Suprapubic skin (tissue), 4 donors: ENCODE results near the gene RASA3. TPM values are rescaled to one million over a fixed set of nuclear protein-coding genes. Genes with fewer than 3 reads are reported as not detected.

Source experiments
- DNase-seq, 2 donors: peaks; one replicate each; pipeline ENCODE4 v3.0.0-alpha.2; 2019; ENCODE audit warnings: low spot score in 2 of 2
- H3K27ac ChIP-seq: fragments of 200-600 bp; sonication (generic); one replicate; pipeline ENCODE4 v1.5.1; 2019
- H3K27me3 ChIP-seq: fragments of 200-600 bp; sonication (generic); one replicate; pipeline ENCODE4 v1.5.1; 2019
- H3K36me3 ChIP-seq: fragments of 200-600 bp; sonication (generic); one replicate; pipeline ENCODE4 v1.5.1; 2019
- H3K4me1 ChIP-seq: fragments of 200-600 bp; sonication (generic); one replicate; pipeline ENCODE4 v1.5.1; 2019
- H3K4me3 ChIP-seq: fragments of 200-600 bp; sonication (generic); one replicate; pipeline ENCODE4 v1.5.1; 2019; ENCODE audit warnings: mild to moderate bottlenecking
- H3K9me3 ChIP-seq: fragments of 200-600 bp; sonication (generic); one replicate; pipeline ENCODE4 v1.5.1; 2019
- CTCF ChIP-seq, 2 donors: fragments of 200-600 bp in 1 of 2; fragments of 450-650 bp in 1 of 2; sonication (generic) in 1 of 2; IDR thresholded peaks; one replicate each; pipeline ENCODE4 v1.5.1; 2016 to 2019; ENCODE audit warnings: antibody characterized with exemption in 2 of 2, mild to moderate bottlenecking in 1 of 2, moderate library complexity in 1 of 2
- EP300 ChIP-seq: sonication (generic); formaldehyde crosslinking; IDR thresholded peaks from one replicate; pipeline ENCODE4 v1.6.1; 2017; ENCODE audit warnings: antibody characterized with exemption
- POLR2A ChIP-seq, 2 donors: fragments of 450-650 bp; IDR thresholded peaks; one replicate each; pipeline ENCODE4 v1.6.1; 2017; ENCODE audit warnings: antibody characterized with exemption in 2 of 2, mild to moderate bottlenecking in 2 of 2, moderate library complexity in 2 of 2
- POLR2AphosphoS5 ChIP-seq, 3 donors: sonication (generic); formaldehyde crosslinking; IDR thresholded peaks; one replicate each; pipeline ENCODE4 v1.6.1; 2017; ENCODE audit warnings: antibody characterized with exemption in 3 of 3
- WGBS: methylation state at CpG from one replicate; pipeline ENCODE4 v1.1.5; 2018; 5-methylcytosine and 5-hydroxymethylcytosine counted together
- total RNA-seq, 4 donors: library from RNA; depleted of rRNA; stranded (reverse); fragments of >200 nt; gene quantifications; one replicate each; pipeline ENCODE4 v1.1.0, GENCODE V29; 2016

Gene RASA3
- total RNA-seq, 4 donors from 2014 or later = 15.3 to 37.1 (median 16.4) TPM

- Histone ChIP-seq H3K36me3 (peaks cover 36% of the 10 kb centered on the region), H3K27ac (no peak overlapping the region), H3K9me3 (no peaks in the 10 kb centered on the region), H3K4me1 (peaks cover 16% of the 10 kb centered on the region), H3K4me3 (no peak overlapping the region), H3K27me3 (no peaks in the 10 kb centered on the region)
- peak; percentile 56 to 71 for DNase-seq
- no peak for TF ChIP-seq POLR2AphosphoS5 (IDR thresholded peaks at IDR 0.05)
- no peak for TF ChIP-seq CTCF (IDR thresholded peaks at IDR 0.05)
- WGBS = 89% methylated on average over 27 of the region's 37 CpGs
Observed at GRCh38 chr13:114010401-114011101, 121.9 kb downstream of the RASA3 start.

DNA sequence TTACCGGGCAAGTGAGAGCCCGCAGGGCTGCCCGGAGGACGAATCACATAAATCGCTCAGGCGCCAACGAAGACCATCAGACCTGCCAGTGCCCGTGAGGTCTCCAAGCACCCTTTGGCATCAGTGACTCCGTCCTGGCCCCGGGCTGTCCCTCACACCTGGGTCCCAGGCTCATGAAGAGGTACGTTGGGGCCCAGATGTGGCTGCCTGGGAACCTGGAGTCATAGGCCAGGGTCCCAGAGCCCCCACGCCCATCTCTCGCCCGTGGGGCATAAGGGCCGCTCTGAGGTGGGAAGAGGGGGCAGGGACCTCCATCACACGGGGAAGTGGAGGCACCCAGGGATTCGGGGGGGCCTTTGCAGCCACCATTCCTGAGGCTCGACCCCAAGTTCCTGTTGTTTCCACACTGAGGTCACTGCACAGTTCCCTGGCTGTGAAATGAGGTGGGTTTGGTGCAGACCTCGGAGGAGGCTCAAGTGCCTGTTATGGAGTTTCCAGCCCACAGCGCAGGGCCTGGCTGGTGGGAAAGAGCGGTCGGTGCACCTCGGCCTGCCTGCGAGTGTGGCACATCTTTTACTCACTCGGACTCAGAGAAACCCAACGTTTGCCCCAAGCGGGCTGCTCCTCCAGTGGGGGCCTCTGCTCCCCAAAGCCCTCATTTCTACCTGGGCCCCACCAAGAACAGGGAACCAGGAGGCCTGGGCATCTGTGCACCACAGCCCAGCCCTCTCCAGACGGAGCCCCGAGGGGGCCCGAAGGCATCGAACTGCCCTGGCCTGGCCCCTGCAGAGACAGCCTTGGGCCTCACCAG, 122.6 kb downstream of the RASA3 start:
- 93% methylated on average over 12 of the region's 31 CpGs for WGBS
- Histone ChIP-seq H3K36me3 (peaks cover 36% of the 10 kb centered on the region), H3K4me3 (no peak overlapping the region), H3K4me1 (peaks cover 9% of the 10 kb centered on the region), H3K27ac (no peak overlapping the region), H3K9me3 (no peaks in the 10 kb centered on the region), H3K27me3 (no peaks in the 10 kb centered on the region)
- peak; percentile 62 to 70 for DNase-seq
- TF ChIP-seq CTCF (IDR thresholded peaks at IDR 0.05) = no peak
- no peak for TF ChIP-seq POLR2AphosphoS5 (IDR thresholded peaks at IDR 0.05)
- TF ChIP-seq POLR2A (IDR thresholded peaks at IDR 0.05) = no peak
- TF ChIP-seq EP300 = no peak

DNA sequence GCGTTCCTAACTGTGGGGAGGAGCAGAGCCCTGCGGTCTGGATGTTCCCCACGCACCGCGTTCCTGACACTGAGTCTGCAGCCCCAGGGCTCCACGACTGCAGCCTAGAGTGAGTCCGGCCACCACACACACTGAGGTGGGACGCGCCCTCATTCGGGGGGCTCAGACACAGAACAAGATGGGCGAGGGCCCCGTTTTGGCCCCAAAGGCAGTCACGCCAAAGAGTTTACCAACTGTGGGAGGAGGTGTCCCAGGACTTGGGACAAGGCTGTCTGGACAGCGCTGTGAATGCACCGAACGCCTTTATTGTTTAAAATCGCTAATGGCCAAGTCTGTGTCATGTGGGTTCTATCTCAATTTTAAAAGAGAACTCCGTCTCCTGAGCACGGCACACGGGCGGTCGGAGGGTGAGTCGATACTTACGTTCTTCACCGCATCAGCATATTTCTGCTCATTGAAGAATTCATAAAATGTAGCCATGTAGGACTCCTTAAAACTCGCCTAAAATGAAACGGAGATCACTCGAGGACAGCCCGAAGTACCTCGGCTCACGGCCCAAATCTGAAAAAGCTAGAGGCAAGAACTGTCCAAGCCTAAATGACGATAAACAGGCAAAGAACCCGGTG, 123.3 kb downstream of the RASA3 start:
- peak; percentile 45 to 70 for DNase-seq
- H3K9me3 ChIP-seq = no peaks in the 10 kb centered on the region
- H3K27ac ChIP-seq = no peak overlapping the region
- H3K27me3 ChIP-seq = no peaks in the 10 kb centered on the region
- H3K4me1 ChIP-seq = peaks cover 1% of the 10 kb centered on the region
- 90% methylated on average over 29 of the region's 33 CpGs for WGBS
- H3K36me3 ChIP-seq = peaks cover 36% of the 10 kb centered on the region
- H3K4me3 ChIP-seq = no peak overlapping the region
- no peak for TF ChIP-seq CTCF (IDR thresholded peaks at IDR 0.05)
- TF ChIP-seq POLR2AphosphoS5 (IDR thresholded peaks at IDR 0.05) = no peak
- no peak for TF ChIP-seq EP300
- TF ChIP-seq POLR2A (IDR thresholded peaks at IDR 0.05) = no peak

- Histone ChIP-seq H3K36me3 (peaks cover 38% of the 10 kb centered on the region), H3K4me3 (no peak overlapping the region)
Observed at GRCh38 chr13:114007566-114007965, 124.9 kb downstream of the RASA3 start.

More at GRCh38 chr13:114007566-114007965, 124.9 kb downstream of the RASA3 start:
- peak; percentile 34 to 72 for DNase-seq
- Histone ChIP-seq H3K27ac (no peak overlapping the region), H3K9me3 (no peaks in the 10 kb centered on the region), H3K4me1 (no peaks in the 10 kb centered on the region), H3K27me3 (no peaks in the 10 kb centered on the region)
- 93% methylated on average over 9 of the region's 12 CpGs for WGBS
- TF ChIP-seq EP300 (no peak), POLR2AphosphoS5 (IDR thresholded peaks at IDR 0.05) (no peak), POLR2A (IDR thresholded peaks at IDR 0.05) (no peak), CTCF (IDR thresholded peaks at IDR 0.05) (no peak)
